HG02938 (cell line): ENCODE data around the gene CLCNKA.
"Not testable (repeated sequence)": the region's sequence is repeated elsewhere in the genome, so short reads cannot be mapped to it uniquely, and the experiment has no call there.

ENCODE experiments used
- ATAC-seq: cut with Tn5 transposase; IDR thresholded peaks from one replicate; pipeline ENCODE4 v1.9.1; 2021; ENCODE audit warnings: mild to moderate bottlenecking, moderate library complexity; ENCODE audit not compliant: unreplicated experiment

CLCNKA gene

GRCh38 chr1:16021681-16022080 is at the start of gene CLCNKA:
TSS of gene CLCNKA (plus strand) at chr1:16022036. CDS start at chr1:16022620, 584 bp downstream.
- ATAC-seq: no peak

DNA sequence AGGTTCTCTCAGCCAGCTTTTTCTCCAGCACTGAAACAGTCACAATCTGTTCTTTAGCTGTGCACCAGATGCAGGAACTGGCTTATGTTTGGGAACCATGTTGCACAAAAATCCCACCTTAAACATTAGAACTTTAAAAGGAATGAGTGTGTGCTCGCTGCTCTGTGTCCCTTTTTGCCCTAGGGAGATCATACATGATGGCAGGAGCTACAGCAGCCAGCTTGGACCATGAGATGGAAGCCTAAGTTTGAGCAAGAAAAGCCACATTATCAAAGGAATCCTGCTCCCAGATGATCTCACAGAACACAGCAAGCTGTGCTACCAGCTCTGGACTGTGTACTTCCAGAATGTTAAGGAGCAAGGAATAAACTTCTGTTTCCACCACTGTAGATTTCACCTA is 49.4 kb upstream of the CLCNKA start:
- ATAC-seq: no peak

- ATAC-seq: no peak
Observed at GRCh38 chr1:15973772-15974171, 48.1 kb upstream of the CLCNKA start.

GRCh38 chr1:15974855-15975254 is 47.0 kb upstream of the CLCNKA start:
- ATAC-seq: peak; percentile 21

GRCh38 chr1:15975358-15975804 is 46.5 kb upstream of the CLCNKA start:
- peak; percentile 42 for ATAC-seq

DNA sequence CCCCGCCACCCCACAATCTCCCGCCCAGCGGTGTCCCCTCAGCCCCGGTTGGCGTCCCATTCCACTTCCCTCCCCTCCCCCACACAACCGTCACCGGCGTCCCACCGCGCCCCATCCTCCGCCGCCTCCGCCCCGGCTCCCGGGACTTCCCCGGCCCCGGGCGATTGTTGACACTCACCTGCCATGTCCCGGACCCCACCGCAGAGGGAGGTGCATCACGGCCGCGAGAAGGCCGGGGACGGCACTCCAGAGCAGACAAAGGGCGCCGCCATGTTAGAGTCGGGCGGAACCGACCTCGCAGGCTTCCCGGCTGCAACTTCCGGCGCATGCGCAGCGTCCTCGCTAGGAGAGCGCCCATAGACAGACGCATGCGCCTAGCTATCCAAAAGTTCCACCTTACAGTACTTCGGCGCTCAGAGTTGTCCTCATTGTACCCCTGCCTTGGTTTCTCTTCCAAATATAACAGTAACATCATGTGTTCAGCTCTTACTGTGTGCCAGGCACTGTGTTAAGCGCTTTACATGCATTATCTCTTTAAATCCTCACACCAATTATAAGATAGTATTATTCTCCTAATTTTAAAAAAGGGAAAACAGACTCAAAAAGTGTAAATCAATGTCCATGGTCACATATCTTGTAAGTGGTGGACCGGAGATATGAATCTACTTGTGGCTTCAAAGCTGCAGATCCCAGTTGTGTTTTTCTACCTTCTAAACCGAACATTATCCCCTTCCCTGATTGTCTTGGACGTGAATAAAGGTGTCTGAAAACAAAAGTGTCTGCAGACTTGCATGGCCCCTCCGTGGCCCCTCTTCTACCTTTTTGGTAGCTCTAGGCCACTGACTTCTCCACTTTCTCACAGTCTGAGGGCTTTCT is 45.8 kb upstream of the CLCNKA start, which contains the start of gene ZBTB17:
Gene ZBTB17 (minus strand): TSS at position 297 of the 876 bp plus-strand sequence. CDS start 27,606 bp downstream, outside the sequence.
- ATAC-seq: peak; percentile 77

- not testable (repeated sequence) for ATAC-seq
Observed at GRCh38 chr1:15977947-15978346, 43.9 kb upstream of the CLCNKA start.

GRCh38 chr1:15981679-15982078 is 40.2 kb upstream of the CLCNKA start:
- no peak for ATAC-seq

DNA sequence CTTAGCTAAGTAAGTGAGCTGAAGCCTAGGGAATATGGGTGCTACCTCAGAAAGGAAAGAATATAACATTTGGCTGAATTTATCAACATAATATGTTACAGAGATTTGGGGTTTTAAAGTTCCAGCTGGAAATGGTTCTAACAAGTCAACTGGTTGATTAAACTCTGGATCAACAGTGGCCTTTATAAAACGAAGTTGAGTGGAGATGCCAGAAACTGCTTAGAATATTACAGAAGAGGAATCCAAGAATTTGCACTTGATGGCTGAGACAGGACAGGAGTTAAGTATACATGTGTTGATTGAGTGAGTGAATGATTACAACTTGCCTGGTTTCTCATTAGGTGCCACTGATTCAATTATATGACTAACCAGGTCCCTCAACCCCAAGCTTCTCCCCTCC is 38.6 kb upstream of the CLCNKA start:
- no peak for ATAC-seq

DNA sequence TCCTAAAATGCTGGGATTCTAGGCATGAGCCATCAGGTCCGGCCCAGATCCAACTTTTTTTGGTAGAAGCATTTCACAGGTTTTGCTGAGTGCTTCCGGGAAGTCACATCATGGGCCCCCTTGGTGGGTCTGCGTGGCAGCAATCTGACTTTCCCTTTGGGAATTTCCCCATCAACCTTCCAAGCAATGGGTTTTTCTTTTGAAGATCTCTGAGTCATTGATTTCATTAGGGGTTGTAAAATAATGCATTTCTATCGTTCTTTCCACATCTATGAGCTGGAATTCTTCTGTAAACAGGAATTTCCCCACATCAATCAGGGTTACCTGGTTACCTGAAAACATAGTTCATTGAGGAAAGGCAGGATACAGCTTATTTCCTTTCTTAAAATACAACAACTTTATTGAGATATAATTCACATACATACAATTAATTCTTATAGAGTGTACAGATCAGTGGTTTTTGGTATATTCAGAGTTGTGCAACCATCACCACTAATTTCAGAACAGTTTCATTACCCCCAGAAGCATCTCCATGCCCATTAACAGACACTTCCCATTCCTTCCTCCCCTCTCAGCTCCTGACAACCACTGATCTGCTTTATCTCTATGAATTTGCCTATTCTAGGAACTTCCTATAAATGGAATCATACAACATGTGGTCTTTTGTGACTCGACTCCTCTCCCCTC is 36.1 kb upstream of the CLCNKA start:
- no peak for ATAC-seq

DNA sequence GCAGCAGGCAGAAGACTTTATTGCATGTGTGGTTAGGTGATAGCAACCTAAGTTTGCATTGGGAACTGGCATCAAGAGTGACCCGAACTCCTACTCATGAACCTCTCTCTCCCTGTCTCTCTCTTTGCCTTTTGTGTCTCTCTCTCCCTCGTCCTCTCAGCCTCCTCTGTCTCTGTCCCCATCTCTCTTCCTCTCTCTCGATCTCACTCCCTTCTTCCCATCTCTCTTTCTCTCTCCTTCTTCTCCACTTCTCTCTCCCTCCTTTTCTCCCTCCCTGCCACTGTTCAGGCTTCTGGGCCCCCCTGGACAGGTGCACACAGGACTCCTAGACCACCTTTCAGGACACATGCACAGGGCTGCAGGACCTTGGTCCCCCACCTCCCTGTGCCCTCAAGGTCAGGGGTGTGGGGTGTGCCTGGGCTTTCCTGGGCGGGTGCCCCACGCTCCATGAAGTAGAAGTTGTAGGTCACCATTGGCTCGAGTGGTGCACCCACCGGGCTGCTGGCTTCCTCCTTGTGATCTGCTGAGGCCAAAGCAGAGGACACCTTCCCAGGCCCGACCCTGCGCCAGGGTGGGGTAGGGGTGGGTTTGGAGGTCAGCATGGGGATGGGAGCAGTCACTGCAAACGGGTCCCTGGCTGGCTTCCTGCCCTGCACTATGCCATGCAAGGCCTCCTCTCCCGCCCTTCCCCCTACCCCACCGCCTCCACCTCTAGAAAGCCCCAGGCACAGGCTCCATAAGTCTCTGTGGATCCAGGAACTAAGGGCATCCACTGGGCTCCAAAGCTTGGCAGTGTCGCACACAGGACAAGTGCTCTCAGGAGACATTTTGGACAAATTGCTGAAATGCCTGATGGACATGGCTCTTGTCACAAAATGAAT is 32.7 kb upstream of the CLCNKA start:
- no peak for ATAC-seq

GRCh38 chr1:15989776-15990175 is 32.1 kb upstream of the CLCNKA start:
- ATAC-seq: no peak

DNA sequence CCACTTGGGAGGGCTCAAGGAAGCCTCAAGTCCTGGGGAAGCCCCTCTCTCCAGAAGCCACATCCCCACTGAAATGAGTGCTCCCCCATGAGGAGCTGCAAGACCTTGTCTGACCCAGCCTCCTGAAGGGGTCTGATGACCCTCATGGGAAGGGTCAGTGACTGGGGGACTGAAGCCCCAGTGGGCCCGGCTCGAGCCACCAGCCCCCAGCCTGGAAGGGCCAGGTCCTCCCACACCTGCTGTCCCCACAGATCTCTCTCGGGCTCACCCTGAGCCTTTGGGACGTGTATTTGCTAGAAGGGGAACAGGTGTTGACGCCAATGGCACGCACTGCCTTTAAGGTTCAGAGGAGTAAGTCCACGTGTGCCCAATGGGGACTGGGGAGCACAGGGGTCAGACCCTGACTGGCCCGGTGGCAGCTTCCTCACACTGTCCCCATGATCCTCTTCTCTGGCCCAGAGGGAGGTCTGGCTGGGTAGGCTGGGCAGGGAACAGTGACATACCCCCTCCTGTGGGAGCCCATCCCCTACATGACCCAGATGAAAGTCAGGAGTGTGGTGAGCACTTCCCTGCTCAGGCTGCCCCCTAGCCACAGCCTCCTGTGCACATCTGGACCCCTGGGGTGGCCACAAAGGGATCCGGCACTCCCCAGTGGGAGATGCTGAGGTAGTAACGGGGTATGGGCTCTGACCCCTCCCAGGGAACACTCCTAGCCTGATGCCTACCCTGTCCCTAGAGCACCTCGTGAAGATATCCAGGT is 30.2 kb upstream of the CLCNKA start:
- no peak for ATAC-seq

DNA sequence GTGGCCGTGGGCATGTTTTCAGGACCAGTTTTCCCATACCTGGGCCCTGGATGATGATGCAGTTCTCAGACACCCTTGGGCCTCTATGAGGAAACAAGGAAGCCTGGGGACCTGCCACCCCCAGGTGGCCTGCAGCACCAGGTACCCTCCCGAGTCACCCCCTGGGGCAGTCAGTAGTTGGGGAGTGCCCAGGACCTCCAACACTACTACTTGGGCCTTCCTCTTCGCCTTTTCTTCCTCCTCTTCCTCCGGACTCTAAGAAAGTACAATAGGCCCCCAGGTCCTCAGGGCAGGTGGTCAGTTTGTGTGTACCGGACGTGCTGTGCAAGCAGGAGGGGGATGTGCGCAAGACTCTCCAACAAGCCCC is 29.7 kb upstream of the CLCNKA start:
- no peak for ATAC-seq

DNA sequence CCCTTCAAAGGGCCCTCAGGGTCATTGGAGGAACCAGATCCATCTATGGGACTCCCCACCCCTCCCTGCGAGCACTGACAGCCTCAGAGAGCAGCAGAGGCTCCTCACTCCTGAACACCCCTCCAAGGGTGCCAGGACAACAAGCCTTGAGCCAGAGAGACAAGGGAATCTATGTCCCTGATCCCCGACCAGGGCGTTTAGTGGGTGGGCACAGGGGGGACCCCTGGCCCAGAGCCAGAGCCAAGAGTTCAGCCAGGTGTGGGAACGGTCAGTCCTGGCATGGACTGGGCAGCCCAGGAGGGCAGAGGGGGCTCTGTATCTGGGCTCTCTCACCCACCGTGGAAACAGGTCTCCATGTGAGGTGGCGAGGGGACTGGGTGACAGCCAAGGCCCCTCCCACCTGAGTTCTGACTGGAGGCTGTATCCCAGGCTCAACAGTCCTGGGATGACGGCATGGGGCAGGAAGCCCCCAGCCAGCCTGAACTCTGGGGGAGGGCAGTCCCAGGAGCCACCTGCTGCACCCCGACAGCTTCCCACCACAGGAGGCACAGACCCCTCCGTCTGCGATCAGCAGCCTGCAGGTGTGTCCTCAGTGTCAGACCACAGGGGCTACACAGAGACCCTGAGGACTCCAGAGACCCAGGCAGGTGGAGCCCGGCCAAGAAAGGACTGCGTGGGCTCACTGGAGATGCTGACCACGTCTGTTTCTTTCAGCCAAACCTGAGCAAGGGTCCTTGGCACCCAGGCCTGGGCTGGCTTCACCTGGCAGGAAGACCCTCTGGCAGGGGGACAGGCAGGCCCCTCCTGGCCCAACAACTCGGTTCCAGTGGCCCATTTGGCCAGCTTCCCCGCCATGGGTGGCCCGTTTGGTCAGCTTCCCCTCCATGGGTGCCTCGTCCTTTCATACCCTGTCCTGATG is 29.0 kb upstream of the CLCNKA start:
- no peak for ATAC-seq

- no peak for ATAC-seq
Observed at GRCh38 chr1:15993666-15994065, 28.2 kb upstream of the CLCNKA start.

DNA sequence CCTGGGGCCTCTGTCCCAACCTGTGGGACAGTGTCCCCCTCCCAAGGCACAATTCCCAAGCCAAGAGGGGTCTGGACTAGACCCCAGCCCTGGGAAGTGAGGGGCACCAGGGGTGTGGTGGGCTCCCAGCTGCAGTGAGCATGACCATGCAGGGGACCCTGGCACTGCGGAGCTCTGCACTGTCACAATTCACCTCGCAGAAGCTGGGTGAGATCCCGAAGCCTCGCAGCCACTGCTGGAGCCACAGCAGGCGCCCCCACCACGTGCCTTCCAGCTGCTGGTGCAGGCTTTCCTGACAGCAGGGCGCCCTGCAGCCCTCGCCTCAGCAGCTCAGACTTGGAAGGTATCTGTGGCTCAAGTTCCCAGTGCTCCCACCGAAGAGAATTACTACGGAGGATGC is 27.8 kb upstream of the CLCNKA start:
- ATAC-seq: no peak

DNA sequence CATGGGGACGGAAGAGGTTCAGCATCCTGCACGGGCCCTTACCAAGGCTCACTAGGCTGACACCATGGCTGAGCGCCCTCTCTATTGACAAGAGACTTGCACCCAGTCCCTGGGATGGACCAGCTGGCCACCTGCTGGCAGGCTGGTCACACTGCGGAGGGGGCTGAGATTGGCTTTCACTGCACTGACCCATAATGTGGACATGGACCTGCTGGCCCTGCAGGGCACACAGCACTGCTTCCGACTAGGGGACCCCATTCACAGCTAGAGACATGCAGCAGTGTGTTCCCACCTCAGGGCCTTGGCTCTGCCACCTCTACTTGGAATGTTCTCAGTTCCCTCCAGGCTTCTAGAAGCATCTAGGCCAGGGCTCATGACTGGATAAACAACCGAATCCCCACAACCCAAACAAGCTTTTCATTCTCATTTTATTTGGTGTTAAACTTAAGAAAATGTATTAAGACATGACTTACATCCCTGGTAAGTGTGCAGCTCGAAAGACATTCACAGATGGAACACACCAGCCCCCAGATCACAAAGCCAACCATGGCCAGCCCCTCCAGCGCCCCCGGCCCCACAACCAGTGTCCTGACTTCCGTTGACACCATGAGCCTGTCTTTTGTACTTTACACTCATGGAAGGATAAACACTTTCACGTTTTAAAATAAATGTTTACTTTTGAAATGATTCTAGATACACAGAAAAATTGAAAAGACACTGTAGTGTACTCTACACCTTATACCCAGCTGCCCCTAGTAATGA is 27.1 kb upstream of the CLCNKA start:
- ATAC-seq: no peak
